HG03442 (cell line): ENCODE measurements around the gene TSHZ2.

Source experiments
- ATAC-seq: cut with Tn5 transposase; IDR thresholded peaks from one replicate; pipeline ENCODE4 v1.9.1; 2021; ENCODE audit warnings: mild to moderate bottlenecking, moderate library complexity; ENCODE audit not compliant: unreplicated experiment

TSHZ2 gene

GRCh38 chr20:53104884-53105283 is 132.7 kb downstream of the TSHZ2 start:
- ATAC-seq: no peak

- no peak for ATAC-seq
Observed at GRCh38 chr20:53116733-53117132, 144.6 kb downstream of the TSHZ2 start.

- no peak for ATAC-seq
Observed at GRCh38 chr20:53122853-53123252, 150.7 kb downstream of the TSHZ2 start.

GRCh38 chr20:53124075-53124551 is 152.0 kb downstream of the TSHZ2 start:
- no peak for ATAC-seq

- no peak for ATAC-seq
Observed at GRCh38 chr20:53124803-53125202, 152.6 kb downstream of the TSHZ2 start.

GRCh38 chr20:53126185-53126584 is 154.0 kb downstream of the TSHZ2 start:
- no peak for ATAC-seq

- ATAC-seq: no peak
Observed at GRCh38 chr20:53127027-53127426, 154.9 kb downstream of the TSHZ2 start.

- no peak for ATAC-seq
Observed at GRCh38 chr20:53128004-53128403, 155.8 kb downstream of the TSHZ2 start.

- no peak for ATAC-seq
Observed at GRCh38 chr20:53129563-53129962, 157.4 kb downstream of the TSHZ2 start.

- ATAC-seq: no peak
Observed at GRCh38 chr20:53130795-53131194, 158.6 kb downstream of the TSHZ2 start.

- ATAC-seq: no peak
Observed at GRCh38 chr20:53133125-53133524, 161.0 kb downstream of the TSHZ2 start.

- ATAC-seq: no peak
Observed at GRCh38 chr20:53133628-53134027, 161.5 kb downstream of the TSHZ2 start.

GRCh38 chr20:53136473-53136872 is 164.3 kb downstream of the TSHZ2 start:
- ATAC-seq: no peak

GRCh38 chr20:53138454-53139262 is 166.5 kb downstream of the TSHZ2 start:
- ATAC-seq: peak; percentile 97

- ATAC-seq: no peak
Observed at GRCh38 chr20:53141201-53142050, 169.3 kb downstream of the TSHZ2 start.

- ATAC-seq: no peak
Observed at GRCh38 chr20:53142225-53143127, 170.3 kb downstream of the TSHZ2 start.

- peak; percentile 75 for ATAC-seq
Observed at GRCh38 chr20:53146201-53146891, 174.2 kb downstream of the TSHZ2 start.

GRCh38 chr20:53148771-53149147 is 176.6 kb downstream of the TSHZ2 start:
- no peak for ATAC-seq

GRCh38 chr20:53149148-53149889 is 177.2 kb downstream of the TSHZ2 start:
- ATAC-seq: no peak

GRCh38 chr20:53149890-53150205 is 177.7 kb downstream of the TSHZ2 start:
- ATAC-seq: no peak
